Mucosa of descending colon (tissue), 3 donors: ENCODE measurements around the gene KIAA0825. TPM values are rescaled to one million over a fixed set of nuclear protein-coding genes. Genes with fewer than 3 reads are reported as not detected.

ENCODE experiments used
- ATAC-seq: fragments of 200-7000 bp; cut with Tn5 transposase; one replicate; pipeline ENCODE4 v1.9.1; 2020; ENCODE audit warnings: mild to moderate bottlenecking, moderate library complexity
- DNase-seq, 3 donors: peaks; one replicate each; pipeline ENCODE4 v3.0.0-alpha.2; 2020
- H3K36me3 ChIP-seq: fragments of 200-600 bp; one replicate; pipeline ENCODE4 v1.8.0; 2021; ENCODE audit warnings: low read depth, mild to moderate bottlenecking
- H3K4me1 ChIP-seq: fragments of 200-600 bp; one replicate; pipeline ENCODE4 v1.8.0; 2021; ENCODE audit warnings: low read depth, mild to moderate bottlenecking
- H3K4me3 ChIP-seq: fragments of 200-600 bp; one replicate; pipeline ENCODE4 v1.8.0; 2021; ENCODE audit warnings: mild to moderate bottlenecking
- H3K9me3 ChIP-seq: fragments of 200-600 bp; one replicate; pipeline ENCODE4 v1.8.0; 2021; ENCODE audit warnings: mild to moderate bottlenecking
- intact Hi-C, 2 donors: fragments of 100-400 bp; cut with DNase I in 1 of 2; cut with micrococcal nuclease in 1 of 2; formaldehyde crosslinking; loops; one replicate each; pipeline versions ENCODE4 v1.11.0 to v1.11.1; 2022; cut with DNase I, micrococcal nuclease
- total RNA-seq, 3 donors: library from RNA; stranded (reverse); fragmentation: NEBNext Ultra II Directional in 2 of 3; extraction: Animal tissue kit (Norgen Biotek cat#: 25700) in 2 of 3; gene quantifications; one replicate each; pipeline versions ENCODE4 v1.2.1 to v1.2.4, GENCODE V29; 2021 to 2023
- TF ChIP-seq, protein P1 (sequence below): fragments of 200-600 bp; IDR thresholded peaks from one replicate; pipeline ENCODE4 v1.8.0; 2022; ENCODE audit warnings: antibody characterized with exemption, mild to moderate bottlenecking
- donor health status: DM: no; HTN: no; CAD: no; lungs with moderate emphysema.
- donor health status: DM: no; HTN: no; CAD: no.
- donor health status: DM: no; HTN: yes; CAD: no.

Gene KIAA0825
- total RNA-seq, 3 donors from 2014 or later, result 2.6 to 3.6 (median 3.1) TPM

GRCh38 chr5:94551858-94552257, 66.5 kb downstream of the KIAA0825 start:
- no peaks in the 10 kb centered on the region for H3K36me3 ChIP-seq
- H3K4me3 ChIP-seq, result no peak overlapping the region
- TF ChIP-seq, protein P1, sequence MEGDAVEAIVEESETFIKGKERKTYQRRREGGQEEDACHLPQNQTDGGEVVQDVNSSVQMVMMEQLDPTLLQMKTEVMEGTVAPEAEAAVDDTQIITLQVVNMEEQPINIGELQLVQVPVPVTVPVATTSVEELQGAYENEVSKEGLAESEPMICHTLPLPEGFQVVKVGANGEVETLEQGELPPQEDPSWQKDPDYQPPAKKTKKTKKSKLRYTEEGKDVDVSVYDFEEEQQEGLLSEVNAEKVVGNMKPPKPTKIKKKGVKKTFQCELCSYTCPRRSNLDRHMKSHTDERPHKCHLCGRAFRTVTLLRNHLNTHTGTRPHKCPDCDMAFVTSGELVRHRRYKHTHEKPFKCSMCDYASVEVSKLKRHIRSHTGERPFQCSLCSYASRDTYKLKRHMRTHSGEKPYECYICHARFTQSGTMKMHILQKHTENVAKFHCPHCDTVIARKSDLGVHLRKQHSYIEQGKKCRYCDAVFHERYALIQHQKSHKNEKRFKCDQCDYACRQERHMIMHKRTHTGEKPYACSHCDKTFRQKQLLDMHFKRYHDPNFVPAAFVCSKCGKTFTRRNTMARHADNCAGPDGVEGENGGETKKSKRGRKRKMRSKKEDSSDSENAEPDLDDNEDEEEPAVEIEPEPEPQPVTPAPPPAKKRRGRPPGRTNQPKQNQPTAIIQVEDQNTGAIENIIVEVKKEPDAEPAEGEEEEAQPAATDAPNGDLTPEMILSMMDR, result no peak
- intact Hi-C loops, result no loop called here
- DNase-seq, result no peak
- no peaks in the 10 kb centered on the region for H3K9me3 ChIP-seq
- H3K4me1 ChIP-seq, result no peaks in the 10 kb centered on the region
- ATAC-seq, result no peak

GRCh38 chr5:94545870-94546625, 72.4 kb downstream of the KIAA0825 start:
- ATAC-seq, result peak; percentile 28
- Histone ChIP-seq H3K4me1 (no peaks in the 10 kb centered on the region), H3K9me3 (peaks cover 12% of the 10 kb centered on the region), H3K36me3 (no peaks in the 10 kb centered on the region), H3K4me3 (no peak overlapping the region)
- DNase-seq, result peak in 1 of 3 donors; percentile 25
- intact Hi-C loops, result no loop called here
- TF ChIP-seq, protein P1, result no peak

GRCh38 chr5:94544875-94545547, 73.4 kb downstream of the KIAA0825 start:
- TF ChIP-seq, protein P1, result no peak
- no peaks in the 10 kb centered on the region for H3K36me3 ChIP-seq
- no peak overlapping the region for H3K4me3 ChIP-seq
- peaks cover 17% of the 10 kb centered on the region for H3K9me3 ChIP-seq
- H3K4me1 ChIP-seq, result no peaks in the 10 kb centered on the region
- intact Hi-C loops, result no loop called here
- ATAC-seq (no peak), DNase-seq (no peak)

GRCh38 chr5:94544031-94544650, 74.3 kb downstream of the KIAA0825 start:
- no peaks in the 10 kb centered on the region for H3K36me3 ChIP-seq
- peaks cover 17% of the 10 kb centered on the region for H3K9me3 ChIP-seq
- TF ChIP-seq, protein P1, result no peak
- intact Hi-C loops, result no loop called here
- no peaks in the 10 kb centered on the region for H3K4me1 ChIP-seq
- peak; percentile 34 for ATAC-seq
- no peak overlapping the region for H3K4me3 ChIP-seq
- no peak for DNase-seq

DNA sequence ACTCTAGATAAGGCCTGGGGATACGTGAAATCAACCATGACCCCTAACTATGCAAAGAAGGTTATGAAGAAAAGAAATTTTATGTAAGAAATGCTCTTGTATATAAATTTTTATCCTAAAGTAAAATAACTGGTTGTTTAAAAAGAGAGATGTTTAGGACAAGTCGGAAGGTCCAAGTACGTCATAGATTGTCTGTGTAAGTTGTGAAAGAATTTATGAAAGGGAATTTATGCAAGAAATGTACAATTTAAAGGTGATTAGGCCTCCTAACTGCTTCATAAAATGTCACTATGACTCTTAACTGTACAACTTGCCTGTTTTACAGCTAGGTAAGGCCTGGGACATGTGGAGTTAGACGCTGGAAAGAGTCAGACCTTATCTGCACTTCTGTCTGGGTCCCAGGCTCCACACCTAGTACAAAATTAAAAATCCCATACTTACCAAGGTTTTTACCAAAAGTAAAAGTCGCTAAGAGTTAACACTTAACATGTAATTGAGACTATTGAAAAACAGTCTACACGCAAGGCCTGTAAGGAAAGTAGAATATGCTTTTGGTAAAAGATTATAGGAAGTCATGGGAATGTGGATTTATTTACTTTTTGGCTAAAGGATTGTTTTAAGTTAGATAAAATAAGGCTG, 77.4 kb downstream of the KIAA0825 start:
- TF ChIP-seq, protein P1, result no peak

More for the DNA sequence above, 77.4 kb downstream of the KIAA0825 start:
- DNase-seq, result no peak
- no peak overlapping the region for H3K4me3 ChIP-seq
- H3K9me3 ChIP-seq, result peaks cover 17% of the 10 kb centered on the region
- H3K4me1 ChIP-seq, result no peaks in the 10 kb centered on the region
- no peak for ATAC-seq
- no peaks in the 10 kb centered on the region for H3K36me3 ChIP-seq
- intact Hi-C loops, result no loop called here
